Measurements from ENCODE around the gene CENPB. TPM values are rescaled to one million over a fixed set of nuclear protein-coding genes. Genes with fewer than 3 reads are reported as not detected.

CENPB gene
- total RNA-seq, 4 donors from 2014 or later, result 39.8 to 61.9 (median 47.0) TPM

DNA sequence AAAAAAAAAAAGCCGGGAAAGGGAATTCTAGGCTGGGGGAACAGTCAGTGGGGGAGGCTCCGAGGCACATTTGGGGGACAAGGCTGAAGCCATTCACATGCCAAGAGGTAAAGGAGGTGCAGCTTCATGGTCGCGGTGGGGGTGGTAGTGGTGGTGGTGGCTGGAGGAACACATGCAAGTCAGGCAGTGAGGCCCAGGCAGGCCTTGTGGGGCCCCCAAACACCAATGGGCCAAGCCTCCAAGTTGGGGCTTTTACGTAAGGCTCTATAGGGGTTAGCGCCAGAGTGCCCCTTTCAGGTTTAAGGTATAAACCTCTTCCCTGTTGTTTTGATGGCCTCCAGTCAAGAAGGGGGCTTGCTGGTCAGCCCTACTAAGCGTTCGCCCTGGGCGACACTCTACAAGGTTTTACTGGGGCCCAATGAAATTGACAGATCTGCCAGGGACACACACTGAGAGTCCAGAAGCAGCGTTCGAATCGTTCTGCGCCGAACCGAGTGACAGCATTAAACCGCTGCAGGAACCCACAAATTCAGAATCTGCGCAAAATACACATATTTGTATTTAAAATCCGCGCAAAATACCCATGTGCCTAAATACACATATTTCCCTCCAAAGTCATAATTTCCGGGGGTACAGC is 33.0 kb upstream of the CENPB start:
- peaks cover 0 to 12% (median 6%) of the 10 kb centered on the region in 4 donors for H3K4me1 ChIP-seq
- DNase-seq, result peak in 1 of 3 donors; percentile 49
- H3K27me3 ChIP-seq, result no peaks in the 10 kb centered on the region
- H3K9me3 ChIP-seq, result no peaks in the 10 kb centered on the region
- H3K4me3 ChIP-seq, result peak overlapping the region; percentile 60 to 93 (median 70)
- peak overlapping the region; percentile 93 to 99 (median 96) for H3K27ac ChIP-seq
- TF ChIP-seq, protein P1, sequence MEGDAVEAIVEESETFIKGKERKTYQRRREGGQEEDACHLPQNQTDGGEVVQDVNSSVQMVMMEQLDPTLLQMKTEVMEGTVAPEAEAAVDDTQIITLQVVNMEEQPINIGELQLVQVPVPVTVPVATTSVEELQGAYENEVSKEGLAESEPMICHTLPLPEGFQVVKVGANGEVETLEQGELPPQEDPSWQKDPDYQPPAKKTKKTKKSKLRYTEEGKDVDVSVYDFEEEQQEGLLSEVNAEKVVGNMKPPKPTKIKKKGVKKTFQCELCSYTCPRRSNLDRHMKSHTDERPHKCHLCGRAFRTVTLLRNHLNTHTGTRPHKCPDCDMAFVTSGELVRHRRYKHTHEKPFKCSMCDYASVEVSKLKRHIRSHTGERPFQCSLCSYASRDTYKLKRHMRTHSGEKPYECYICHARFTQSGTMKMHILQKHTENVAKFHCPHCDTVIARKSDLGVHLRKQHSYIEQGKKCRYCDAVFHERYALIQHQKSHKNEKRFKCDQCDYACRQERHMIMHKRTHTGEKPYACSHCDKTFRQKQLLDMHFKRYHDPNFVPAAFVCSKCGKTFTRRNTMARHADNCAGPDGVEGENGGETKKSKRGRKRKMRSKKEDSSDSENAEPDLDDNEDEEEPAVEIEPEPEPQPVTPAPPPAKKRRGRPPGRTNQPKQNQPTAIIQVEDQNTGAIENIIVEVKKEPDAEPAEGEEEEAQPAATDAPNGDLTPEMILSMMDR (IDR thresholded peaks at IDR 0.05), result no peak
- no peak for TF ChIP-seq POLR2A (IDR thresholded peaks at IDR 0.05)
- peaks cover 0 to 27% (median 0%) of the 10 kb centered on the region in 3 donors for H3K36me3 ChIP-seq

DNA sequence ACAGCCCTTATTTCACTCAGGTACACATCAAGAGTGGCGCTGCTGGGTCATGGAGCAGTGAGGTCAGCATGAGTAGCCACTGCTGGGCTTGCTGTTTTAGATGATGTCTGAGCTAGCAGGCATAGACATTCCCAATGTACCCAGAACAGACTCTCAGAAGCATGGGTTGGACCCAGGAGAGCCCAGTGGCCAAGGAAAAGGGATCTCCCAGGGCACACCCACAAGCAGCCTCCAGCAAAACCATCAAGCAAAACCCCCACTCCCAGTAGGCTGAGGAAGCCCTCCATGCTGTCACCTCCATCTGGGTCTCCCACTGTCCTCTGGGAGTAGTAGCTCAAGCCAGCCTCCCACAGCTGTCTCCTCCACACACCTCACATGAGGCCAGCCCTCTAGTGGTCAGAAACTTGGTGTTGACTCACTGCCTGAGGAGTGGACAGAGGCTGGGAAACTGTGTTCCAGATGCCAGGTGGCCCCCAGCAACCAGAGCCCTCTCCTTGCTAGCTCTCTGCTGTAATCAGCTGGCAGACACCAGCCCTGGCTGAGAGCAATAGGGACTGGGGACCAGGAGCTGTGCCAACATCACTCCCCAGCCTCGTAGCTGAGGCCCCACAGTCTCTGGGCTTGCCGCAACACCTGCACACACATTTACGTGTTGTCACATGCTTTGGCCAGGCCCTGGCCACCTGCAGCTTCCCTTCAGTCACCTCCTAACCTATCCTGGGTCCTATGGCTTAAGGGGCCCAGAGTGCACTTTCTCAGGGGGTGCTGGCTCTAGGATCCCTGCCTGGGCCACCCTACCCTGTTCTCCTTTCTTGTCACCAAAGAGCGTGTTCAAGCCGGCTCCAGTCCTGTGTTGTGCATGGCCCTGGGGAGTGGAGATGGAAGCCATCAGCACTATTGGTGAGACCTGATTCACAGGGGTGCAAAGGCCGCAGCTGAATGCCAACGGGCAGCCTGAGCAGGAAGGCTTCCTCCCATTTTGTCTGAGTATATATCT is 31.9 kb upstream of the CENPB start:
- peak in 1 of 2 donors; percentile 14 for TF ChIP-seq POLR2A (IDR thresholded peaks at IDR 0.05)
- TF ChIP-seq, protein P1 (IDR thresholded peaks at IDR 0.05), result peak in 5 of 6 experiments; percentile 29 to 84 (median 80)
- peaks cover 0 to 15% (median 6%) of the 10 kb centered on the region in 4 donors for H3K4me1 ChIP-seq
- DNase-seq, result peak in 2 of 3 donors; percentile 74 to 85
- H3K4me3 ChIP-seq, result no peak overlapping the region
- H3K27me3 ChIP-seq, result no peaks in the 10 kb centered on the region
- peaks cover 0 to 16% (median 0%) of the 10 kb centered on the region in 3 donors for H3K36me3 ChIP-seq
- no peaks in the 10 kb centered on the region for H3K9me3 ChIP-seq
- H3K27ac ChIP-seq, result peak overlapping the region; percentile 17 to 95 (median 58)

- Histone ChIP-seq H3K27me3 (no peaks in the 10 kb centered on the region), H3K27ac (peak overlapping the region in 1 of 4 donors; percentile 42), H3K4me3 (no peak overlapping the region), H3K36me3 (no peaks in the 10 kb centered on the region), H3K4me1 (peaks cover 0 to 31% (median 6%) of the 10 kb centered on the region in 4 donors), H3K9me3 (no peaks in the 10 kb centered on the region)
- peak in 2 of 3 donors; percentile 34 to 43 for DNase-seq
- TF ChIP-seq POLR2A (IDR thresholded peaks at IDR 0.05), result no peak
- TF ChIP-seq, protein P1 (IDR thresholded peaks at IDR 0.05), result no peak
Observed at GRCh38 chr20:3815703-3816315, 29.3 kb upstream of the CENPB start.

DNA sequence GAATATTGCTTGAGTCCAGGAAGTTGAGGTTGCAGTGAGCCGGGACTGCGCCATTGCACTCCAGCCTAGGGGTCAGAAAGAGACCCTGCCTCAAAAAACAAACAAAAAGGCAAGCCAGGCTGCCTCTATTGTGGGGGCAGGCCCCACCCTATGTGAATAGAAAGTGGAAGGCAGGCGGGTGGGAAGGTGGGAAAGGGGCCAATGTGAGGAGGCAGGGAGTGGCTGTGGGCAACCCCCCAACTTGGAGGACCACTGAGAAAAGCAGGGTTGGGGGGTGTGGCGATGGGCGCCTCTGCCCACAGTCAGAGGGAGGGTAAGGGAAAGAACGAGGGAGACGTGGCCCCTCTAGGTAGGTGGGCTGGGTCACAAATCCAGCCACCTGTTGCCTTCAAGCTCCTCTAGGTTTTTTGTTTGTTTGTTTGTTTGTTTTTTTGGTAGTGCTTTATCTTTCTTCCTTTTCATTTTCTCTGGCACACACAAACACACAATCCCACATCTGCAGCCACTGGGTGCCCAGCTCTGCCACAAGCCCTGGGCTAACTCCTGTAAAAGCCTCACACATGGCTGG is 28.5 kb upstream of the CENPB start:
- H3K4me3 ChIP-seq, result no peak overlapping the region
- peaks cover 0 to 35% (median 6%) of the 10 kb centered on the region in 4 donors for H3K4me1 ChIP-seq
- TF ChIP-seq, protein P1 (IDR thresholded peaks at IDR 0.05), result no peak
- no peak for TF ChIP-seq POLR2A (IDR thresholded peaks at IDR 0.05)
- DNase-seq, result peak in 1 of 3 donors; percentile 28
- no peaks in the 10 kb centered on the region for H3K36me3 ChIP-seq
- no peak overlapping the region for H3K27ac ChIP-seq
- no peaks in the 10 kb centered on the region for H3K27me3 ChIP-seq
- H3K9me3 ChIP-seq, result no peaks in the 10 kb centered on the region
